ENCODE measurements around the gene FBXL20.

DNA sequence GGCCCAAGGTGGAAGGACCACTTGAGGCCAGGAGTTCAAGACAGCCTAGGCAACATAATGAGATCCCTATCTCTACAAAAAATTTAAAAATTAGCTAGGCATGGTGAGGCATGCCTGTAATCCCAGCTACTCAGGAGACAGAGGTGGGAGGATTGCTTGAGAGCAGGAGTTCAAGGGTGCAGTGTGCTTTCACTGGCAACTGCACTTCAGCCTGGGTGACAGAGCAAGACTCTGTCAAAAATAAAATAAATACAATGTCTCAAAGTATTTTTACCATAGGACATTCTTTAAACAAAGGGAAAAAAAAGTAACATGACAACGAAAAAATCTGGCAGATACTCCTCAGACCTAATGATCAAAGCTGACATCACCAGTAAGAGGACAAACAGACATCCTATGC is 72.6 kb downstream of the FBXL20 start:
- TF ChIP-seq, protein P1, sequence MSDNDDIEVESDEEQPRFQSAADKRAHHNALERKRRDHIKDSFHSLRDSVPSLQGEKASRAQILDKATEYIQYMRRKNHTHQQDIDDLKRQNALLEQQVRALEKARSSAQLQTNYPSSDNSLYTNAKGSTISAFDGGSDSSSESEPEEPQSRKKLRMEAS (IDR thresholded peaks at IDR 0.05): no peak
- no peak for TF ChIP-seq RXRA (IDR thresholded peaks at IDR 0.05)
- TF ChIP-seq, protein P2, sequence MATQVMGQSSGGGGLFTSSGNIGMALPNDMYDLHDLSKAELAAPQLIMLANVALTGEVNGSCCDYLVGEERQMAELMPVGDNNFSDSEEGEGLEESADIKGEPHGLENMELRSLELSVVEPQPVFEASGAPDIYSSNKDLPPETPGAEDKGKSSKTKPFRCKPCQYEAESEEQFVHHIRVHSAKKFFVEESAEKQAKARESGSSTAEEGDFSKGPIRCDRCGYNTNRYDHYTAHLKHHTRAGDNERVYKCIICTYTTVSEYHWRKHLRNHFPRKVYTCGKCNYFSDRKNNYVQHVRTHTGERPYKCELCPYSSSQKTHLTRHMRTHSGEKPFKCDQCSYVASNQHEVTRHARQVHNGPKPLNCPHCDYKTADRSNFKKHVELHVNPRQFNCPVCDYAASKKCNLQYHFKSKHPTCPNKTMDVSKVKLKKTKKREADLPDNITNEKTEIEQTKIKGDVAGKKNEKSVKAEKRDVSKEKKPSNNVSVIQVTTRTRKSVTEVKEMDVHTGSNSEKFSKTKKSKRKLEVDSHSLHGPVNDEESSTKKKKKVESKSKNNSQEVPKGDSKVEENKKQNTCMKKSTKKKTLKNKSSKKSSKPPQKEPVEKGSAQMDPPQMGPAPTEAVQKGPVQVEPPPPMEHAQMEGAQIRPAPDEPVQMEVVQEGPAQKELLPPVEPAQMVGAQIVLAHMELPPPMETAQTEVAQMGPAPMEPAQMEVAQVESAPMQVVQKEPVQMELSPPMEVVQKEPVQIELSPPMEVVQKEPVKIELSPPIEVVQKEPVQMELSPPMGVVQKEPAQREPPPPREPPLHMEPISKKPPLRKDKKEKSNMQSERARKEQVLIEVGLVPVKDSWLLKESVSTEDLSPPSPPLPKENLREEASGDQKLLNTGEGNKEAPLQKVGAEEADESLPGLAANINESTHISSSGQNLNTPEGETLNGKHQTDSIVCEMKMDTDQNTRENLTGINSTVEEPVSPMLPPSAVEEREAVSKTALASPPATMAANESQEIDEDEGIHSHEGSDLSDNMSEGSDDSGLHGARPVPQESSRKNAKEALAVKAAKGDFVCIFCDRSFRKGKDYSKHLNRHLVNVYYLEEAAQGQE (IDR thresholded peaks at IDR 0.05): no peak
- TF ChIP-seq JUND (IDR thresholded peaks at IDR 0.05): no peak
- TF ChIP-seq, protein P3, sequence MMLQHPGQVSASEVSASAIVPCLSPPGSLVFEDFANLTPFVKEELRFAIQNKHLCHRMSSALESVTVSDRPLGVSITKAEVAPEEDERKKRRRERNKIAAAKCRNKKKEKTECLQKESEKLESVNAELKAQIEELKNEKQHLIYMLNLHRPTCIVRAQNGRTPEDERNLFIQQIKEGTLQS (IDR thresholded peaks at IDR 0.05): no peak
- TF ChIP-seq, protein P4, sequence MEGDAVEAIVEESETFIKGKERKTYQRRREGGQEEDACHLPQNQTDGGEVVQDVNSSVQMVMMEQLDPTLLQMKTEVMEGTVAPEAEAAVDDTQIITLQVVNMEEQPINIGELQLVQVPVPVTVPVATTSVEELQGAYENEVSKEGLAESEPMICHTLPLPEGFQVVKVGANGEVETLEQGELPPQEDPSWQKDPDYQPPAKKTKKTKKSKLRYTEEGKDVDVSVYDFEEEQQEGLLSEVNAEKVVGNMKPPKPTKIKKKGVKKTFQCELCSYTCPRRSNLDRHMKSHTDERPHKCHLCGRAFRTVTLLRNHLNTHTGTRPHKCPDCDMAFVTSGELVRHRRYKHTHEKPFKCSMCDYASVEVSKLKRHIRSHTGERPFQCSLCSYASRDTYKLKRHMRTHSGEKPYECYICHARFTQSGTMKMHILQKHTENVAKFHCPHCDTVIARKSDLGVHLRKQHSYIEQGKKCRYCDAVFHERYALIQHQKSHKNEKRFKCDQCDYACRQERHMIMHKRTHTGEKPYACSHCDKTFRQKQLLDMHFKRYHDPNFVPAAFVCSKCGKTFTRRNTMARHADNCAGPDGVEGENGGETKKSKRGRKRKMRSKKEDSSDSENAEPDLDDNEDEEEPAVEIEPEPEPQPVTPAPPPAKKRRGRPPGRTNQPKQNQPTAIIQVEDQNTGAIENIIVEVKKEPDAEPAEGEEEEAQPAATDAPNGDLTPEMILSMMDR (IDR thresholded peaks at IDR 0.05; ENCODE audit: low read depth, low read length, missing input control): no peak
- no peak for TF ChIP-seq TAF1 (conservative IDR thresholded peaks at IDR 0.05)

Data from liver (tissue), 3 donors.